A172 (cell line): ENCODE measurements around the gene OR9A4. TPM values are rescaled to one million over a fixed set of nuclear protein-coding genes. Genes with fewer than 3 reads are reported as not detected.
A peak's percentile ranks its signal among the peaks of the same experiment; 100 is the strongest.
"Not testable (repeated sequence)": the region's sequence is repeated elsewhere in the genome, so short reads cannot be mapped to it uniquely, and the experiment has no call there.

Experiments
- DNase-seq: peaks from one replicate; pipeline ENCODE4 v3.0.0-alpha.2; 2015; ENCODE audit warnings: low spot score
- total RNA-seq: library from RNA; depleted of rRNA; stranded (reverse); fragments of >200 nt; shearing (Covaris generic); gene quantifications from 2 replicates; pipeline ENCODE4 v1.2.3, GENCODE V29; 2014; rRNA removed

The OR9A4 gene, protein sequence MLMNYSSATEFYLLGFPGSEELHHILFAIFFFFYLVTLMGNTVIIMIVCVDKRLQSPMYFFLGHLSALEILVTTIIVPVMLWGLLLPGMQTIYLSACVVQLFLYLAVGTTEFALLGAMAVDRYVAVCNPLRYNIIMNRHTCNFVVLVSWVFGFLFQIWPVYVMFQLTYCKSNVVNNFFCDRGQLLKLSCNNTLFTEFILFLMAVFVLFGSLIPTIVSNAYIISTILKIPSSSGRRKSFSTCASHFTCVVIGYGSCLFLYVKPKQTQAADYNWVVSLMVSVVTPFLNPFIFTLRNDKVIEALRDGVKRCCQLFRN
- not detected in 2 replicates for total RNA-seq

GRCh38 chr7:141916099-141916498 is at the start of gene OR9A4:
TSS of gene OR9A4 (plus strand) at chr7:141916399. CDS start at chr7:141918876, 2,477 bp downstream.
- DNase-seq: no peak

DNA sequence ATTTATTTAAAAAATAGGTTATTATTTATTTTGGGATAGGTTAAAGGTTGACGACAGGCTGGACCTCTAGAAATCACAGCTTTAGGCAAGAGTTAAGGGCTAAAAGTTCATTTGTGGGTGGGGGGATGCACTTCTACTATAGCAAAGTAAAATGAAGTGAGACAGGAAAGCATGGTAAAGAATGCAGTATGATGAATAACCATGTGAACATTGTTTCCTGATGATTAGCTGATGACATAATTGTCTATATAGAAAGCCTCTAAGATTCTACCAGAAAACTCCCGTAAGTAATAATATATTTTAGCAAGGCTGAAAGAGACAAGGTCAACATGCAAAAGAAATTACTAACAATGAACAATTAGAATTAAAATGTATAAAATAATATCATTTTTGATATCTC is 49.2 kb upstream of the OR9A4 start:
- DNase-seq: no peak

GRCh38 chr7:141872931-141873330 is 43.3 kb upstream of the OR9A4 start:
- no peak for DNase-seq

DNA sequence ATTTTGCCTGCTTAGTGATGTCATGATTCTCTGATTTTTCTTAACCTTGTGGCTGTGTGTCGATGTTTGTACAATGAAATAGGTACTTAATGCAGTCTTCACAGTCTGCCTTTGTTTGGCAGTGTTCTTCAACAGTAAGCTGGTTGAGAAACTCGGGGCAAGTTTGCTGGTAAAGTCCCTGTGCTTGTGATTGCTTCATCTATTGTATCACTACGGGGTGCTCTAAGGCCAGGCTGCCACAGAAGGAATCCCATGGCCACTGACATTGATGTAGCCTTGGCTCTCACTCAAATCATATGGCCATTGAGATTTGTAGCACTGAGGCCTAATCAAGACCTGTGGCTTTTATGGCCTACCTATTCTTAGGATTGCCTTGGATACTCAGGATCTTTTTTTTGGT is 41.4 kb upstream of the OR9A4 start:
- DNase-seq: no peak

- DNase-seq: no peak
Observed at GRCh38 chr7:141875453-141875852, 40.7 kb upstream of the OR9A4 start.

DNA sequence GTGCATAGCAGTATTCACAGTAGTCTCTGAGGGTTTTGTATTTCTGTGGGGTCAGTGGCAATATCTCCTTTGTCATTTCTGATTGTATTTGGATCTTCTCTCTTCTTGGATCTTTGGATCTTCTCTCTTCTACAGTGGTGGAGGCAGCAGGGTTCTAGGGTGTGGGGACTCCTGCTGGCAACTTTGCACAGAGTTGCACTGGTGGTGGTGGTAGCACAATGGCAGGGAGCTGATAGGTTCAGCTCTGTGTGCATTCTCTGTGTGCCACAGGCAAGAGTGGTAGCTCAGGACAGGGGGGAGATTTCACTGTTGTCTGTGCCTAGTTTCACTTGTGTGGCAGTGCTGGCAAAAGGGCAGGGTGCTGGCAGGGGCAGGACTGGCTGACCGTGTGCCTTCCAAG is 39.8 kb upstream of the OR9A4 start:
- no peak for DNase-seq

DNA sequence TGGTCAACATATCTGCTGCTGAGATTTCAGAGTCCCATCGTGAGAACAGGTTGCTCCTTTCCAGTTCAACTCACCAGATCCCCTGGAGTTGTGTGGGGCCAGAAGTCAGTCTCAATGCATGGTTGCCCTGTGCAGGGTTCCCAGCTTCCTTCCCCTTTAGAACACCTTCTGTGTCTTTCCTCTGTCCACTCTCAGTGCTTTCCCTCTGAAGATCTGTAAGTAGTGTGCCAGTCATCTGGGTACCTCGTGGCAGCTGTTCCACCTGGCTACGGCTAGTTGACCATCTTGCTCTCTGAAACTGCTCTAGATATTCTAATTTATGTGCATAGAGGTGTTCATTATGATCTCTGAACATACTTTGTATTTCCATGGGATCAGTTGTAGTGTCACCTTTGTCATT is 38.8 kb upstream of the OR9A4 start:
- DNase-seq: no peak

DNA sequence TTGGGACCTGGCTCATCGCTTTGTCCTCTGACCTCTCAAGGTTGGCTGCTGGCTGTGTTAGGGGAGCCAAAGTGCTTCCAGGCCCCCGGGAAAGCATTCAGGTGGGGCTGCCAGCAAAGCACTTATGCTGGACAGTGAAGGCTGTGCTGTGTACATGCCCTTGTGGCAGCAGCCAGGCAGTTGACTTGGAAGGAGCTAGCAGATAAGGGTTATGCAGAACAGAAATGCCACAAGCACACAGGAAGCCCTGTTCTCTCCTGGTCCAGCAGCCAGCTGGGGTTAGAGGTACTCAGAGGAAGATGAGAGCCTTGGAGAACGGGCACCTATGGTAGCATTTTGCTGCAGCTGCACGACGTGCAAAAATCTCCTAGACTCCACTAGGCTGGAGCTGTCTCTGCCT is 35.2 kb upstream of the OR9A4 start:
- no peak for DNase-seq

DNA sequence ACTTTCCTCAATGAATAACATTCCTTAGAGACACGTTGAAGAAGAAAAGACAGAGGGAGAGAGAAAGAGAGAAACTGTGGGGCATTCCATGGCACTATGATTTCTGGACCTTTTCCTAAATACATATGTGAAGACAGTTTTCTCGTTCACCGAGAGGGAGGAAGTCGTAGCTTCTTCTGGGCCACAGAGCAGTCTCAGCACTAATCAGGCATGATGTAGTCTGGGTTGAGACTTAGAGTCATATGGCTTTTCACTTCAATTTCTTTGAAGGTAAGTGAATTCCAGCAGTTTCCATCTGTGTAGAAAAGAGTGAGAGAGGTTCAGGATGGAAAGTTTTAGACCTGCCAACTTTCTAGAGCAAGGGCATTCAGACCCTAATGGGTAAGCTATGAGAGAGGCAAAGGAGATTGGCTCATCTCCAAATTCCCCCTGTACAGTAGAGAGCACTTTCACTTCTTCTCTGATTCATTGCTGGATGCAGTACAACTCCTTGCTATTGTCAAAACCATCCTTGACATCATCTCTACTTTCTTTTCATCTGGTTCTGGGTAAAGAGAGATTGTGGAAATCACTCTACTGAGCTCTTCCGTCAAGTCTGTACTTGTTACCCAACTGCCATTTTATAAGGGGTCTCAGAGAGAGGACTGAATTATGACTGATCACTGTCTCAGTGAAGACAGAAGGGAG is 31.5 kb upstream of the OR9A4 start:
- DNase-seq: no peak

GRCh38 chr7:141889321-141889720 is 26.9 kb upstream of the OR9A4 start:
- no peak for DNase-seq

DNA sequence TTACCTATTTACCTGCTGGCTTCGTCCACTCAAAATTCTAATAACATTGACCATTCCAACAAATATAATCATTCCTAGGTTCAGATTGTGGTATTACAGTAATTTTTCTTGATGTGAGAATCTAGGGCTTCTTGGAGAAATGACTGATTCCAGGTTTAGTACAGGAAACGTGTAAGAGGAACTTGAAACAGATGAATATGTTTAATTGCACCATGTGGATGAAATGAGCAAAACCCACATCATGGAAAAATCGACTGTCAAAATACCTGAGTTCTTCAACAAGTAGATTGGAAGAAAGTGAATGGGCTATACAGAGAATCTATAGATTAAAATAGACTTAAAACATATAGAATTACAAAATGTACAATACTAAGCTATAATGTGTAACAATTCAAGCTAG is 24.9 kb upstream of the OR9A4 start:
- no peak for DNase-seq

- not testable (repeated sequence) for DNase-seq
Observed at GRCh38 chr7:141899366-141899765, 16.8 kb upstream of the OR9A4 start.

- DNase-seq: no peak
Observed at GRCh38 chr7:141906285-141906684, 9.9 kb upstream of the OR9A4 start.

DNA sequence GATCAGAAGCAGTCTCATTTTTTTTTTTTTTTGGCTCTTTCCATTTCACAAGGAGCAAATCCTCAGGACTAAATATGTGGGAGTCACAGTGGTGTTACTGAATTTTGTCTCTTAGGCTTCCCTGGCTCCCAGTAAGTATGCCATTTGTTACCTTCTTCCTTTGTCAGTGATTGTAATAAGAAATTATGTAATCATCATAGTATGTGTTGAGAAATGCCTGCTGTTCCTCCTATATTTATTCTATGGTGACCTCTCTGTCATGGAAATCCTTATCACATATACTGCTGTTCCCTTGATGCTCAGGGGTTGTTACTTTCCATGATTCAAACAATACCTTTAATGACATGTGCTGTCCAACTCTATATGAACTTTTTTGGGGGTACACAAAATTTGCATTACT is 4.8 kb upstream of the OR9A4 start:
- no peak for DNase-seq

DNA sequence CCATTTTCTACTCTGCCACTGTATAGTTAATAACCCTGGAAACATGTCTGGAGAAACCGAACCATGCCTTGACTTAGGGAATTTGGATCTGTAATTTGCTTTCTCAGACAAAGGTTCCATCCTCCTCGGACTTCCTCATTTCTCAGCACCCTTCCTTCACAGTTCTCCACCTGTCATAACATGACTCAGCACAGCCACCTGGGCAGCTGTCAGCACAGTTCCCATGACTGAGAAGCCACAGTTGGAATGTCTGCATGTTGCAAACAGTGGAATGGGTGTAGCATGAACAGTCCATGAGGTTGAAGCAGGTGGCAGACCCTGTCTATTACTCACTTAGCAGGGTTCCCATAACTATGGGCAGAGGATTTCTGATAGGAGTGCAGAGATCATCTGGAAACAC is 634 bp upstream of the OR9A4 start:
- DNase-seq: peak; percentile 2

DNA sequence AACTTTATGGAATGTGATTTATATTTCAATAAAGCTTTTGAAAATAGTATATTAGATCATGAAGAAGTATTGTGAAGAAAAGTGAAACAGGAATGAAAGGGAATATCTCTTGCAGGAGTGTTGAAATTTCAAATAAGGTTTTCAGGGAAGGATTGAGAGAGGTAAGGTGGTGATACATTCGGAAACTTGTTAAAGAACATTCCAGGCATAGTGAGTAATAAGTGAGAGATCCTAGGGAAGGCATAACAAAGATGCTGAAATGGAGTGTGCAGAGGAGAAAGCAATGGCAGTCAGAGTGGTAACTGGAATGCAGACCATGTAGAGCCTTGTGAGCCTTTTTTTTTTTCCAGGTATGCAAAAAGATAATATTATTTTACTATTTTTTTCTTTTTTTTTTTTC is 4.1 kb downstream of the OR9A4 start:
- no peak for DNase-seq

GRCh38 chr7:141928146-141928844 is 12.1 kb downstream of the OR9A4 start:
- no peak for DNase-seq

DNA sequence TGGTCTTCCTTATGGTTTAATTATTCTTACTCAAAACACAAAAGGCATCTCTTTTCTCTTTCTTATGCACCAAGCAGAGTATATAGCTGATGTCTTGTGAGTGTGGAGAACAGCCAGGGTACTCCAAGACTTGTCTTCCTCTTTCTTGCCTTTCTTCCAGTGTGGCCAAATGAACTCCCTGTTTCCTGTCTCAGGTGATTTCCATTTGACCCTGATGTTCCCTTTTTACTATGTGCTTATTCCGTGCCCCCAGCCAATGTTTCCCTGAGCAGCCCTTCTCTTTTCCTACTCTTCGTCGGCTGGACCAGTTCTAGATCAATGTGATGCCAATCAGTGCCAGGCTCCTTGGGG is 12.6 kb downstream of the OR9A4 start:
- no peak for DNase-seq

- DNase-seq: no peak
Observed at GRCh38 chr7:141930211-141930610, 14.0 kb downstream of the OR9A4 start.

GRCh38 chr7:141941075-141941474 is 24.9 kb downstream of the OR9A4 start:
- no peak for DNase-seq

GRCh38 chr7:141943846-141944245 is 27.6 kb downstream of the OR9A4 start:
- no peak for DNase-seq

DNA sequence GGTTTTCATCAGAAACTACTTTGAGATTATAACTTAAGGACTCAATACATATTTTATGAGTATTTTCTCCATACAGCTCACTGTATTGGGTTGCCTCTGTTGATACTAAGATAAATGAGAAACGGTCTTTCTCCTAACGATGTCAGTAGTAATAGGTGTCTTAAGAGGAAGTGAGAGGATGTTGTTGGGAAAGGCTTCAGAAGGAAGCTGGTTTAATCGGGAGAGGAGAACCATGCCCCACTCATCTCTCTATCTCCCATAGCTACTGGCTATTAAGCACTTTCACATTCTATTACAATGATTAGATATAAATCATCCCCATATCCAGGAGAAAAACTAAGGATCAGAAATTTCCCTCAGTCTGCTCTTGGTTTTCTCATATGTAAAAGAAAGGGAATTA is 28.6 kb downstream of the OR9A4 start:
- no peak for DNase-seq

- no peak for DNase-seq
Observed at GRCh38 chr7:141945356-141945755, 29.2 kb downstream of the OR9A4 start.
